Liver (tissue), 3 donors: ENCODE measurements around the gene FBXO10.

Experiments used
- GABPA ChIP-seq, 2 donors: IDR thresholded peaks in 1 of 2; conservative IDR thresholded peaks in 1 of 2; 2 replicates each; pipeline ENCODE4 v1.6.1; 2016; ENCODE audit warnings: antibody characterized with exemption in 2 of 2, mild to moderate bottlenecking in 1 of 2, moderate library complexity in 1 of 2
- JUND ChIP-seq, 2 donors: IDR thresholded peaks; 2 replicates each; pipeline ENCODE4 v1.6.1; 2016; ENCODE audit warnings: antibody characterized with exemption in 2 of 2
- RAD21 ChIP-seq, 2 donors: IDR thresholded peaks; 2 replicates each; pipeline ENCODE4 v1.6.1; 2016; ENCODE audit warnings: antibody characterized with exemption in 2 of 2, mild to moderate bottlenecking in 2 of 2
- YY1 ChIP-seq: IDR thresholded peaks from 2 replicates; pipeline ENCODE4 v1.6.1; 2016; ENCODE audit warnings: antibody characterized with exemption, mild to moderate bottlenecking
- TF ChIP-seq, protein P1 (sequence below): fragments of 150-350 bp; IDR thresholded peaks from 2 replicates; pipeline ENCODE4 v1.5.1; 2017; ENCODE audit warnings: improper control_type of control experiment, low read depth, low read length; ENCODE audit not compliant: missing input control
- TF ChIP-seq, protein P2 (sequence below): IDR thresholded peaks from 2 replicates; pipeline ENCODE4 v1.6.1; 2016; ENCODE audit warnings: antibody characterized with exemption, mild to moderate bottlenecking
- donor health status: healthy.
- donor health status: healthy.

- TF ChIP-seq, protein P1, sequence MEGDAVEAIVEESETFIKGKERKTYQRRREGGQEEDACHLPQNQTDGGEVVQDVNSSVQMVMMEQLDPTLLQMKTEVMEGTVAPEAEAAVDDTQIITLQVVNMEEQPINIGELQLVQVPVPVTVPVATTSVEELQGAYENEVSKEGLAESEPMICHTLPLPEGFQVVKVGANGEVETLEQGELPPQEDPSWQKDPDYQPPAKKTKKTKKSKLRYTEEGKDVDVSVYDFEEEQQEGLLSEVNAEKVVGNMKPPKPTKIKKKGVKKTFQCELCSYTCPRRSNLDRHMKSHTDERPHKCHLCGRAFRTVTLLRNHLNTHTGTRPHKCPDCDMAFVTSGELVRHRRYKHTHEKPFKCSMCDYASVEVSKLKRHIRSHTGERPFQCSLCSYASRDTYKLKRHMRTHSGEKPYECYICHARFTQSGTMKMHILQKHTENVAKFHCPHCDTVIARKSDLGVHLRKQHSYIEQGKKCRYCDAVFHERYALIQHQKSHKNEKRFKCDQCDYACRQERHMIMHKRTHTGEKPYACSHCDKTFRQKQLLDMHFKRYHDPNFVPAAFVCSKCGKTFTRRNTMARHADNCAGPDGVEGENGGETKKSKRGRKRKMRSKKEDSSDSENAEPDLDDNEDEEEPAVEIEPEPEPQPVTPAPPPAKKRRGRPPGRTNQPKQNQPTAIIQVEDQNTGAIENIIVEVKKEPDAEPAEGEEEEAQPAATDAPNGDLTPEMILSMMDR = no peak
- no peak for TF ChIP-seq YY1
- TF ChIP-seq RAD21 (IDR thresholded peaks at IDR 0.05) = no peak
- TF ChIP-seq, protein P2, sequence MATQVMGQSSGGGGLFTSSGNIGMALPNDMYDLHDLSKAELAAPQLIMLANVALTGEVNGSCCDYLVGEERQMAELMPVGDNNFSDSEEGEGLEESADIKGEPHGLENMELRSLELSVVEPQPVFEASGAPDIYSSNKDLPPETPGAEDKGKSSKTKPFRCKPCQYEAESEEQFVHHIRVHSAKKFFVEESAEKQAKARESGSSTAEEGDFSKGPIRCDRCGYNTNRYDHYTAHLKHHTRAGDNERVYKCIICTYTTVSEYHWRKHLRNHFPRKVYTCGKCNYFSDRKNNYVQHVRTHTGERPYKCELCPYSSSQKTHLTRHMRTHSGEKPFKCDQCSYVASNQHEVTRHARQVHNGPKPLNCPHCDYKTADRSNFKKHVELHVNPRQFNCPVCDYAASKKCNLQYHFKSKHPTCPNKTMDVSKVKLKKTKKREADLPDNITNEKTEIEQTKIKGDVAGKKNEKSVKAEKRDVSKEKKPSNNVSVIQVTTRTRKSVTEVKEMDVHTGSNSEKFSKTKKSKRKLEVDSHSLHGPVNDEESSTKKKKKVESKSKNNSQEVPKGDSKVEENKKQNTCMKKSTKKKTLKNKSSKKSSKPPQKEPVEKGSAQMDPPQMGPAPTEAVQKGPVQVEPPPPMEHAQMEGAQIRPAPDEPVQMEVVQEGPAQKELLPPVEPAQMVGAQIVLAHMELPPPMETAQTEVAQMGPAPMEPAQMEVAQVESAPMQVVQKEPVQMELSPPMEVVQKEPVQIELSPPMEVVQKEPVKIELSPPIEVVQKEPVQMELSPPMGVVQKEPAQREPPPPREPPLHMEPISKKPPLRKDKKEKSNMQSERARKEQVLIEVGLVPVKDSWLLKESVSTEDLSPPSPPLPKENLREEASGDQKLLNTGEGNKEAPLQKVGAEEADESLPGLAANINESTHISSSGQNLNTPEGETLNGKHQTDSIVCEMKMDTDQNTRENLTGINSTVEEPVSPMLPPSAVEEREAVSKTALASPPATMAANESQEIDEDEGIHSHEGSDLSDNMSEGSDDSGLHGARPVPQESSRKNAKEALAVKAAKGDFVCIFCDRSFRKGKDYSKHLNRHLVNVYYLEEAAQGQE = no peak
- TF ChIP-seq JUND (IDR thresholded peaks at IDR 0.05) = no peak
- TF ChIP-seq GABPA (IDR thresholded peaks at IDR 0.05 in 1 of 2, conservative IDR thresholded peaks at IDR 0.05 in 1 of 2) = no peak
Observed at GRCh38 chr9:37571282-37571681, 4.9 kb downstream of the FBXO10 start.
